ENCODE measurements around the gene AMBP.

- TF ChIP-seq ZBTB6 (tag by site-specific recombination; IDR thresholded peaks at IDR 0.05) (no peak), CTCF (tag by site-specific recombination; IDR thresholded peaks at IDR 0.05) (no peak), ZNF274 (IDR thresholded peaks at IDR 0.05; ENCODE audit: low read length) (no peak), ZNF274 (tag by site-specific recombination; IDR thresholded peaks at IDR 0.05; ENCODE audit: borderline replicate concordance) (no peak), ZNF701 (tag by site-specific recombination; IDR thresholded peaks at IDR 0.05) (no peak), ZNF404 (tag by site-specific recombination; IDR thresholded peaks at IDR 0.05) (no peak), KLF16 (tag by site-specific recombination; IDR thresholded peaks at IDR 0.05) (no peak), ZNF837 (tag by site-specific recombination; IDR thresholded peaks at IDR 0.05) (no peak), ZNF175 (tag by site-specific recombination; IDR thresholded peaks at IDR 0.05) (no peak), RBAK (tag by site-specific recombination; IDR thresholded peaks at IDR 0.05) (no peak), ZBTB21 (tag by site-specific recombination; IDR thresholded peaks at IDR 0.05) (no peak), ZNF121 (tag by site-specific recombination; IDR thresholded peaks at IDR 0.05) (no peak), GLI4 (tag by site-specific recombination; IDR thresholded peaks at IDR 0.05) (no peak), ZNF292 (tag by site-specific recombination; IDR thresholded peaks at IDR 0.05; ENCODE audit: borderline replicate concordance, low read depth) (no peak), PRDM10 (tag by site-specific recombination; IDR thresholded peaks at IDR 0.05) (no peak)
These were observed 27.1 kb upstream of the AMBP start for GRCh38 chr9:114105236-114105635.
